GM18498 (cell line): ENCODE measurements around the gene ENO1.

Source experiments
- ATAC-seq: cut with Tn5 transposase; IDR thresholded peaks from one replicate; pipeline ENCODE4 v1.9.1; 2021; ENCODE audit warnings: mild to moderate bottlenecking, moderate library complexity; ENCODE audit not compliant: unreplicated experiment

Gene ENO1

DNA sequence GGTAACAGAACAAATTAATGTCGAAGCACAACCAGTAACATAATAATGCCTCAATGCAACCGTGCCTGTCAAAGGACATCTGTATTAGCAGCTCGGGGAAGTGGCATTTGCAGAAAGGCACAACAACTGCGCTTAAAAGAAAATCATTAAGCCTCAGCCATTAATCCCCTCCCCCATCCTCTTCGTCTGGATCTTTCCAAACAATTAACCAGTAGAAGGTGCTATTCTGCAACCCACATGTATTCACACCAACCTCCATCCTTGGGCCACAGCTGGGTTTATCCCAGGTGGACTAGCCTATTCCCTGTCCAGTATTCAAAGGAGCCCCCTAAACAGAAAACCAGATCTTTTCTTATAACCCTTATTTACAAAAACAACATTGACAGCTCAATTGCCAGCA lies 63.6 kb downstream of the ENO1 start:
- ATAC-seq = no peak

DNA sequence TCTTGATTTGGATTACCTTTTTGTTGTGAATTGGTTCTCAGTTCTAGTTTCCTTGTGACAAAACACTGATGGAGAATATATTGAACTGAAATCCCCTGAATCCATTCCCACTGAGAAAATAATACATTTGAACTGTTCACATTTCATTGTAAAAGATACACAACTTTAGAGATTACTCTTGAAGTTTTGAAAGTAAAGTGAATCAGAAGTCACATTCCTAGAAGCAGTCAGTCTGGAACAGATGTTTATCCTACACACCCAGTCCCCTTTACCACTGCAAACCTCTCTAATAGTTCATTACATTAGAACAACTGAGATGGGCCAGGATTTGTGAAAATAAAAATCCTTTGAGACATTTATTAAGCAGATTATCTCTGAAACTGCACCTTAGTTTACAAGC lies 64.5 kb downstream of the ENO1 start:
- ATAC-seq = no peak

DNA sequence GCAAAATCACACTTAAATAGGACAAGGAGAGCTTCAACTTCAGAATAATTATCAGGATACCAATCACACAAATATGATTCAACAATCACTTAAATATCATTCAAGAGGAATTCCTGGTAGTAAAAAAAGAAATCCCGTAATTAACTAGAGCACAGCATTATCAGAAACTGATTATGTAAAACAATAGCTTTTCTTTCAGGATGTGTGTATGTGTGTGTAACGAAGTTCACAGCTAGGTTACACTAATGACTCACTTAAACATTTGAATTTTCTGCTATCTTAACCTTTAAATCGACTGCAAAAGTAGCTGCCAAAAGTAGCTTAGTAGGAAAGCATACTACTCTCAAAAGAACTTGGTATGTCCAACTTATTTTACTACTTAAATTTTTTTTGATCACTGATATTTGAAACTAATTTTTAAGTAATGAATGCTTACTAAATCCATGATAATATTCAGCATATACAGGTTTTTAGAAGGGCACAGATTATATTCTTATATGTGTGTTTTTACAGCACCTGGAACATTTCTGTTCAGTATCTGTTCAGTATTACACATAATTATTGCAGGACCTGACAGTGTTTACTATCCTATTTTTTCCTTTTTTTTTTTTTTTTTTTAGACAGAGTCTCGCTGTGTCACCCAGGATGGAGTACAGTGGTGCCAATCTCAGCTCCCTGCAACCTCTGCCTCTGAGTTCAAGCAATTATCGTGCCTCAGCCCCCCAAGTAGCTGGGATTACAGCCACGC lies 65.3 kb downstream of the ENO1 start:
- ATAC-seq = no peak

DNA sequence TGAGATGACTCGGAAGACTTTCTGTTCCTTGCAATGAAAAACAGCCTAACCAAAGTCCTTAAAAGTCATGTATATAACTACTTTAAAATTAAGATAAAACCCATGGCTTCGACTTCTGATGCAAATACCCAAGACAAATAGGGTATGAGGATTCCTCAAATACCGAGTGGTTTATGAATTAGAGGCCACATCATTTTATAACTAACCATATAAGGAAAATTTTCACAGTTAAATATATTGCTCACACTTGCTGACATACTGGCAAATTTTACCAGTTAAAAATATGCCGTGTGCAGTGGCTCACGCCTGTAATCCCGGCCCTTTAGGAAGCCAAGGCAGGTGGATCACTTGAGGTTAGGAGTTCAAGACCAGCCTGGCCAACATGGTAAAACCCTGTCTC lies 66.4 kb downstream of the ENO1 start:
- ATAC-seq = no peak
